ENCODE measurements around the gene WDR76.

- TF ChIP-seq, protein P1, sequence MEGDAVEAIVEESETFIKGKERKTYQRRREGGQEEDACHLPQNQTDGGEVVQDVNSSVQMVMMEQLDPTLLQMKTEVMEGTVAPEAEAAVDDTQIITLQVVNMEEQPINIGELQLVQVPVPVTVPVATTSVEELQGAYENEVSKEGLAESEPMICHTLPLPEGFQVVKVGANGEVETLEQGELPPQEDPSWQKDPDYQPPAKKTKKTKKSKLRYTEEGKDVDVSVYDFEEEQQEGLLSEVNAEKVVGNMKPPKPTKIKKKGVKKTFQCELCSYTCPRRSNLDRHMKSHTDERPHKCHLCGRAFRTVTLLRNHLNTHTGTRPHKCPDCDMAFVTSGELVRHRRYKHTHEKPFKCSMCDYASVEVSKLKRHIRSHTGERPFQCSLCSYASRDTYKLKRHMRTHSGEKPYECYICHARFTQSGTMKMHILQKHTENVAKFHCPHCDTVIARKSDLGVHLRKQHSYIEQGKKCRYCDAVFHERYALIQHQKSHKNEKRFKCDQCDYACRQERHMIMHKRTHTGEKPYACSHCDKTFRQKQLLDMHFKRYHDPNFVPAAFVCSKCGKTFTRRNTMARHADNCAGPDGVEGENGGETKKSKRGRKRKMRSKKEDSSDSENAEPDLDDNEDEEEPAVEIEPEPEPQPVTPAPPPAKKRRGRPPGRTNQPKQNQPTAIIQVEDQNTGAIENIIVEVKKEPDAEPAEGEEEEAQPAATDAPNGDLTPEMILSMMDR (conservative IDR thresholded peaks at IDR 0.05): no peak
- no peak for TF ChIP-seq EZH2 (IDR thresholded peaks at IDR 0.05; ENCODE audit: low read depth)
Observed at GRCh38 chr15:43896543-43896942, 69.7 kb downstream of the WDR76 start.

Data from PC-9 (cell line).